Measurements from ENCODE around the gene PYGO2. TPM values are rescaled to one million over a fixed set of nuclear protein-coding genes. Genes with fewer than 3 reads are reported as not detected.

Gene PYGO2
- total RNA-seq, 2 experiments from 2014 or later = 24.2 to 25.1 TPM

DNA sequence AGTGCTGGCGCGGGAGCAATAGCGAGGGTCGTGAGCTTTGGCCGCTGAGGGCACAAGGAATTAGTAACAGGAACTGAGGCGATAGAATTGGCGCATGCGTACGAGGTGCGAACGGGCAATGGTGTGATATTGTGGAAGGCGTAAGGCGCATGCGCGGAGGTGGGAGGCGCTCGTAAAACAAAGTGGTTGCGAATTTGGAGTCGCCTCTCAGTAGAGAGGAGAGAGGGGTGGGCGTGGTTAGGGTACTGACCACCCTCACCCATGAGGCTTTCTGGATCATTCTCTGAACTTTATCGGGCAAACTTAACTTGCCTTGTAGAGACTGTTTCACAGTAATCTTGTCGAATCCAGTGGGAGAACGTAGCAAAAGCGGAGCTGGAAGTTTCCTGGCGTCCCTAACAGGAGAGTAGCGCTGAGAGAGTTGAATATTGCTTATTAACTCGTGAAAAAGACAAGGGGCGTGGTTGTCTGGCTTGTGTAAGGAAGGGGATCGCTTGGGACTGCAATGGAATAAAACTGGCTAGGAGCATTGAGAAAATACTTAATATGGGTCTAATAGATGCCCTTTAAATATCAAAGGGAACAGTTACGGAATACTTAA is 13.3 kb upstream of the PYGO2 start:
- Mint-ChIP-seq H3K9me3 (no peaks in the 10 kb centered on the region), H3K4me3 (no peak overlapping the region), H3K27me3 (no peaks in the 10 kb centered on the region), H3K27ac (no peak overlapping the region), H3K36me3 (peaks cover 31% of the 10 kb centered on the region), H3K4me1 (peaks cover 21% of the 10 kb centered on the region)
- peak; percentile 93 for DNase-seq

DNA sequence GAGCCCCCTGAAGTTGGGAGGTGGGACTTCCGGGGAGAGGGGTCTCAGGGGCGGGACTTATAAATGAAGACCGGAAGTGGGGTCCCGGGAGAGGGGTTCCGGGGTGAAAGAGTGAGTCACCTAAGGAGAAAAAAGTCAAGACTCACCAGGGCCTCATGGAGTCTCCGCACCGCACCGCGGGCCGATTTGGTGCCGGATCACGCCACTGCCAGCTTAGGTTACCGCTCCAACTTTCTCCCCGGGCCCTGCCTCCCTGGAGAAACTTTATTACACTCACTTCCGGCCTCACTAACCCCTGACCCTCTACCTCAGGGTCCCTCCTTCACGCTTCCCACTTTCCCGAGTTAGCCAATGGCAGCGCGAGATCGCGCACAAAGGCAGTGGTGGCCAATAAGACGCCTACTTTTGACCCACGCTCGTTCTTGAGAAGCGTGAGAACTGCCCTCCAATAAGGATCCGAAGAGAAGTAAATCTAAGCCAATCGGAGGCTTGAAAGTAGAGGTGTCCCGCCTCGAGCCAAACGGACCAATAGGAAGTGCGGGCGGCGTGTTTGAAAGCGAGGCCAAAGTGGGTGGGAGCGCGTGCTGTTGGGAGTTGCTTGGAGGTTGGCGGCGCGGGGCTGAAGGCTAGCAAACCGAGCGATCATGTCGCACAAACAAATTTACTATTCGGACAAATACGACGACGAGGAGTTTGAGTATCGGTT is 12.7 kb upstream of the PYGO2 start, which contains the start of gene CKS1B:
CKS1B (plus strand) TSS at position 580 of the 706 bp plus-strand sequence; CDS start at position 645, 65 bp downstream.
- peak; percentile 91 for DNase-seq
- H3K36me3 Mint-ChIP-seq = peaks cover 26% of the 10 kb centered on the region
- peaks cover 24% of the 10 kb centered on the region for H3K4me1 Mint-ChIP-seq
- no peaks in the 10 kb centered on the region for H3K27me3 Mint-ChIP-seq
- no peak within 1 kb of the TSS for H3K4me3 Mint-ChIP-seq
- H3K27ac Mint-ChIP-seq = no peak within 1 kb of the TSS
- H3K9me3 Mint-ChIP-seq = no peaks in the 10 kb centered on the region

DNA sequence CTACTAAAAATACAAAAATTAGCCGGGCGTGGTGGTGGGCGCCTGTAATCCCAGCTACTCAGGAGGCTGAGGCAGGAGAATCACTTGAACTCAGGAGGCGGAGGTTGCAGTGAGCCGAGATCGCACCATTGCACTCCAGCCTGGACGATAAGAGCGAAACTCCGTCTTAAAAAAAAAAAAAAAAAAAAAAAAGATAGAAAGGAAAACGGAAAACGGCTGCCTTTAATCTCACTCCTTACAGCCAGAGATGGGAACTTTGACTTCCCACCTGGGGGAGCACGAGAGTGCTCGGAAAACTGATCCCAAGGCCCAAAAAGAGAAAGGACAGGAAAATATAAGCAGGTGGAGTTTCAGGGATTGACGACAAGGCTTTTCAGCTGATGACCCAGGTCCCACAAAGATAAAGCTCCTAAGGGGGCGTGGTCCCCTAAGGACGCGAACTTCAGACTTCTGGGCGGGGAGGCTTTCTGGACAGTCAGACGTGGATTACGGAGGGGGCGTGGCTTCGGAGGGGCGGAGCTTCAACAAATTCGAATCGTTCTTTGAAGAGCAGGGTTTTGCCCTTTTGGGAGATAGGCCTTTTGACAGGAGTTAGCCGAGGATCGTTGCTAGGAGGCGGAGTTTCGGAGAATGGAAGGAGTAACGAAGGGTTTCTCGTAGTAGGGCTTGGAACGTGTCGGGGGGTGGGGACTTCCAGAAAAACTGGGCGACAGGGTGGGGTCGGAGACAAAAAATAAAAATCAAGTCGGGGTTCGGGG is 11.9 kb upstream of the PYGO2 start:
- peaks cover 27% of the 10 kb centered on the region for H3K4me1 Mint-ChIP-seq
- H3K27me3 Mint-ChIP-seq = no peaks in the 10 kb centered on the region
- DNase-seq = peak; percentile 91
- H3K4me3 Mint-ChIP-seq = no peak overlapping the region
- H3K36me3 Mint-ChIP-seq = peaks cover 23% of the 10 kb centered on the region
- H3K9me3 Mint-ChIP-seq = no peaks in the 10 kb centered on the region
- no peak overlapping the region for H3K27ac Mint-ChIP-seq

DNA sequence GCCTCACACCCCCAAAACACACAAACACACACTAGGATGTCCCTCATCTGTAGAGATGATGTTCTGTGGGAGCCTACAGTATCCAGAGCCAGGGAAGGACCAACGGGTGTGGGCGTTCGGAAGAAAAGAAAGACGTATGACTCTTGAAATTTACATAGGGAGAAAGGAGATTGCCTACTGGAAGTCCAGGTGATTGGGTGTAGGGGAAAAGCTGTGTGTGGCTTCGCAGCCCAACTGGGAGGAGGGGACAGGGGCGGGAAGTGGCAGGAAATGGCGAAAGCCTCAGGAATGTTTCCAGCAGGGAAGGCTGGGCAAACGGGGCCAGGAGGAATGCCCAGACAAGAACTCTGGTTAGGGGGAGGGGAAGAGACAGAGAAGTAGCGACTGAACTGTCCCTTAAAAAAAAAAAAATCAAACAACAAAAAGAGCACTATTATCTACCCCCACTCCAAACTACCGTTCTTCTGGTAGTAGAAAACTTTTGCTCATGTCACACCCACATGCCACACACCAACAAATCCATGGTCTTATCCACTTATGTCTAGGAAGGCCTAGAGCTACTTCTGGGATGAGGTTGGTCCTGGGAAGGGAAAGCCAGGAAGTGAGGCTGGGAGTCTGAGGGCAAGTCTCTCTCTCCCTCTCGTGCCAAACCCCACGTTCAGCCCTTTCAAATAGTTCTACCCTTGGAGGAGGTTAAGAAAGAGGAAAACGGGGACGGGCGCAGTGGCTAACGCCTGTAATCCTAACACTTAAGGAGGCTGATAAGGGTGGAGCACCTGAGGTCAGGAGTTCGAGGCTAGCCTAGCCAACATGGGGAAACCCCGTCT is 11.1 kb upstream of the PYGO2 start:
- no peaks in the 10 kb centered on the region for H3K9me3 Mint-ChIP-seq
- peaks cover 30% of the 10 kb centered on the region for H3K4me1 Mint-ChIP-seq
- peaks cover 19% of the 10 kb centered on the region for H3K36me3 Mint-ChIP-seq
- DNase-seq = no peak
- H3K27me3 Mint-ChIP-seq = no peaks in the 10 kb centered on the region
- H3K27ac Mint-ChIP-seq = peak overlapping the region; percentile 39
- H3K4me3 Mint-ChIP-seq = no peak overlapping the region

DNA sequence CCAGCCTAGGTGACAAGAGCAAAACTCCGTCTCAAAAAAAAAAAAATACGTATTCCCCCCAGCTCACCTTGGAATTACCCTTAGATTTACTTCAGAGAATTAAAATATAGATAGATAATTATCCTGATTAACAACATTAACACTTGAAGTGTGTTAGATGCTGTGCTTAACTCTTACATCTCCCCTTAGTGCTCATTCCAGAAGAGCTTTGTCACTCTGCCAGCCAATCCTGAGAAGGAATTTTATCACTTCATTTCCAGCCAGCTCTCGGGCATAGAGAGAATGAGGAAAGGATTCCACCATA is 10.6 kb upstream of the PYGO2 start:
- DNase-seq = no peak
- H3K27me3 Mint-ChIP-seq = no peaks in the 10 kb centered on the region
- no peak overlapping the region for H3K4me3 Mint-ChIP-seq
- peaks cover 15% of the 10 kb centered on the region for H3K36me3 Mint-ChIP-seq
- H3K9me3 Mint-ChIP-seq = no peaks in the 10 kb centered on the region
- H3K27ac Mint-ChIP-seq = peak overlapping the region; percentile 39
- peaks cover 30% of the 10 kb centered on the region for H3K4me1 Mint-ChIP-seq

DNA sequence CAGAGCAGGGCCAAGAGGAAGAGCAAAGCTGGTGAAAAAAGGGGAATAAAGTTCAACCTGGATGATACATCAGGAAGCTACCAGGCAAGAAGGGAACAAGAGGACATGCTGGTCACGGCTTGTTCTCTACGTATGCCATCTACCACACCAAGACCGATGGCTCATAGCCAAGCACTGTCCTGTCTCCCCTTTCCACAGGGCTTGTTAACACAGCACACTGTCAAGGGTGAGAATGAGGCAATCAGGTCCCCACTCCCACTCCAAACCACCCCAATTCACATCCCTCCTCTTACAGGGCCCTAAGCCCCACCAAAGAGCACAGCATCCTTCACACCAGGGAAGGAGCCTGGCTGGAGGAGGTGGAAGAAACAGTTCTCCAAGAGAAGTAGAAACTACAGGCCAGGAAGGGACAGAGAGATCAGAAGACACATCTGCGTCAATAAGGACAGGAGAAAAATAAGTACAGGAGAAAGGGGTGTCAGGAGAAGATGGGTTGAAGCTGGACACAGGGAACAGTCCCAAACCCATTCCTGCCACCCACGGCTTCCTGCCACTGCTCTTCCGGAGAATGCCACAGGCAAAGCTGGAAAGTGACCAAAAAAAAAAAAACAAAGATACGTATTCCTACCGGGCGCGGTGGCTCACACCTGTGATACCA is 9.9 kb upstream of the PYGO2 start:
- H3K27ac Mint-ChIP-seq = no peak overlapping the region

DNA sequence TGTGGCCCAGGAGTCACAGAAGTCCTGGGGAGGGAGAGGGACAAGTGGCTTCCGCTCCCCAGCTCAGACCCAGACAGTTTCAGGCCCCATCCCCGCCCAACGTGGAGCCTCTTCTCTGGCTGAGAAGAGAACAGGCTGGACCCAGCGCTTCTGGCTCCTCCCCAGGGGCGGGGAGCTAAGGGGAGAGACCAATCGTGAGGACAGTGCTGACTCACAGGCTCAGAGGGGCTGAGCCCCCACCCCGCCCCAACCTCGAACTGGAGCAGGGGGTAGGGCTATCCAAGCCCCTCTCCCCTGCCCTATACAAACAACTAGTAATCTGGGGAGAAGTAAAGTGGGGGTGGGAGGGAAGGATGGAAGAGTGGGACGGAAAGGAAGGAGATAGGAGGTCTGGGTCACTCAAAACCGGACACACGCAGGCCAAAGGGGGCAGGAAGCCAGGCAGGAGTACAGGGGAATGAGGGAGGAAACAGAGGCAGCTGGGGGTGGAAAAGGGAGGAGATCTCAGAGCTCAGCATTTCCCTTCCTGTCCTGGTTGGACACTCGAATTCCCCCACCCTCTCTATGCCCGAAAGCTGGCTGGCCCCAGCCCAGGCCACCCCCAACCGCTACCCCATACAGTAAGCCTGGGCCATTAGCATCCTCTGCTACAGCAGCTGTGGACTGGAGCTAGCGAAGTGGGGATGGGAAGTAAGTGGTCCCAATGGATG is 9.2 kb upstream of the PYGO2 start, which contains the start of gene SHC1:
SHC1 (minus strand) TSS at position 117 of the 710 bp plus-strand sequence. CDS start 221 bp downstream, outside the sequence.
- peak within 1 kb of the TSS; percentile 43 for H3K4me3 Mint-ChIP-seq

More for the DNA sequence above, 9.9 kb upstream of the PYGO2 start:
- Mint-ChIP-seq H3K9me3 (no peaks in the 10 kb centered on the region), H3K36me3 (peaks cover 8% of the 10 kb centered on the region), H3K4me3 (peak overlapping the region; percentile 37), H3K27me3 (no peaks in the 10 kb centered on the region), H3K4me1 (peaks cover 30% of the 10 kb centered on the region)
- no peak for DNase-seq

DNA sequence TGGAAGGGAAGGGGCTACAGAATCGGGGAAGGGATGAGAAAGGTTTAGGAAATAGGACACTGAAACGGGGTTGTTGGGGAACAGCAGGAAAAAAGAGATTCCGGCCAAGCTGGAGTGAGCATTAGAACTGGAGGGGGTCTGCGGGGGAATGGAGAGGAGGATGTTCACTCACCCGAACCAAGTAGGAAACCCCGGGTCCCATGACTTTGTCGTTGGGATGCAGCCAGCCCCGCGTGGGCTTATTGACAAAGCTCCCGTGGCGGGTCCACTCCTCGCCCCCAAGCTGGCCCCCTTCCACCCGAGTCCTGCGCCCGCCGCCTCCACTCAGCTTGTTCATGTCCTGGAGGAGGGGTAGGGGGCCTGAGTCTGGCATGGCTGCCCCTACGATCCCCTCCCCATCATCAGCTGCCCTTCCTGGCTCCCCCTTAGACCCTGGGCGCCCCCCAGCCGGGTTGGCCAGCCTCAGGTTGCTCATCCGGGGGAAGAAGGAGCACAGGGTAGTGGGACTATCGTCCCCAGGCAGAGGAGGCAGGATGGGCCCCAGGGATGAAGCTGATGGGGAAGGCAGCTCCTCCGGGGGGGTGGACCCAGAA is 8.4 kb upstream of the PYGO2 start:
- no peak for DNase-seq
- H3K27me3 Mint-ChIP-seq = no peaks in the 10 kb centered on the region
- no peak overlapping the region for H3K4me3 Mint-ChIP-seq
- H3K36me3 Mint-ChIP-seq = peaks cover 12% of the 10 kb centered on the region
- H3K9me3 Mint-ChIP-seq = no peaks in the 10 kb centered on the region
- H3K4me1 Mint-ChIP-seq = peaks cover 30% of the 10 kb centered on the region
- no peak overlapping the region for H3K27ac Mint-ChIP-seq

More for the DNA sequence above, 9.2 kb upstream of the PYGO2 start, which contains the start of gene SHC1:
- no peaks in the 10 kb centered on the region for H3K27me3 Mint-ChIP-seq
- no peak for DNase-seq
- H3K4me1 Mint-ChIP-seq = peaks cover 30% of the 10 kb centered on the region
- H3K9me3 Mint-ChIP-seq = no peaks in the 10 kb centered on the region
- peak within 1 kb of the TSS; percentile 51 for H3K27ac Mint-ChIP-seq
- H3K36me3 Mint-ChIP-seq = peaks cover 6% of the 10 kb centered on the region

DNA sequence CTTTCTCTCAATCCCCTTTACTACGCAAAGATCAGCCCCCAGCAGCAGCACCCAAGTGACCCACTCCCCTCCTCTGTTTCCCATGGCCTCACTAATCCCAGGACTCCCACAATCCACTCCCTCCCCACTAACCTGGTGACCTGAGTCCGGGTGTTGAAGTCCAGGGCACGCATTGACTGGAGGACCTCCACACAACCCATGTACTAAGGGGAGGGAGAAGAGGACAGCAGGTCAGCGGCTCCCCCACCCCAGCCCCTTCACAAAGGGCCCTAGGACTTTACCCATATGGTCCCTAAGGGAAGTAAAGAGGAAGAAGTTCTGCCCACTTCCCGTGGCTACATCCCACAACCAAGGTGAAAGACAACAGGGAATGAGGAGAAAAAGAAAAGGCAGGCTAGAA is 7.7 kb upstream of the PYGO2 start:
- Mint-ChIP-seq H3K36me3 (peaks cover 12% of the 10 kb centered on the region), H3K4me3 (peak overlapping the region; percentile 14), H3K27me3 (no peaks in the 10 kb centered on the region), H3K4me1 (peaks cover 32% of the 10 kb centered on the region), H3K9me3 (no peaks in the 10 kb centered on the region), H3K27ac (peak overlapping the region; percentile 76)
- no peak for DNase-seq

DNA sequence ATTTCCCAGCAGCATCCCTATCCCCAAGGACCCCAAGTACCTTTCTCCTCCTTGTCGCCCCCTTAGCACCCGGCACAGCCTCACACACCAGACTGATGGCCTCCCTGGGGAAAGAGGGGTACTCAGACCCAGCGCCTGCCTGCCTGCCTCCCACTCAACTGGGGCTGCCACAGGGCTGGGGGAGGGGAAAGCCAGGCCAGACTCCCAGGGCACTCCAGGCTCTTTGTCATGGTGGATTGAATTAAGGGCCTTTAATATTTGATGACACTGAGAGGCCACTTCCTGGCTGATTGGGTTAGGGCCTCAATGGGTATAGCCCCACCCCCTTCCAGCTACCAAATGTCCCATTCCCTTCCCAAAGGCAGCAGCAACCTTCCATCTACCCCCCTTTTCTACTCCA is 7.1 kb upstream of the PYGO2 start:
- Mint-ChIP-seq H3K4me3 (no peak overlapping the region), H3K27me3 (no peaks in the 10 kb centered on the region), H3K4me1 (peaks cover 36% of the 10 kb centered on the region), H3K36me3 (peaks cover 15% of the 10 kb centered on the region), H3K9me3 (no peaks in the 10 kb centered on the region), H3K27ac (peak overlapping the region; percentile 76)
- no peak for DNase-seq

DNA sequence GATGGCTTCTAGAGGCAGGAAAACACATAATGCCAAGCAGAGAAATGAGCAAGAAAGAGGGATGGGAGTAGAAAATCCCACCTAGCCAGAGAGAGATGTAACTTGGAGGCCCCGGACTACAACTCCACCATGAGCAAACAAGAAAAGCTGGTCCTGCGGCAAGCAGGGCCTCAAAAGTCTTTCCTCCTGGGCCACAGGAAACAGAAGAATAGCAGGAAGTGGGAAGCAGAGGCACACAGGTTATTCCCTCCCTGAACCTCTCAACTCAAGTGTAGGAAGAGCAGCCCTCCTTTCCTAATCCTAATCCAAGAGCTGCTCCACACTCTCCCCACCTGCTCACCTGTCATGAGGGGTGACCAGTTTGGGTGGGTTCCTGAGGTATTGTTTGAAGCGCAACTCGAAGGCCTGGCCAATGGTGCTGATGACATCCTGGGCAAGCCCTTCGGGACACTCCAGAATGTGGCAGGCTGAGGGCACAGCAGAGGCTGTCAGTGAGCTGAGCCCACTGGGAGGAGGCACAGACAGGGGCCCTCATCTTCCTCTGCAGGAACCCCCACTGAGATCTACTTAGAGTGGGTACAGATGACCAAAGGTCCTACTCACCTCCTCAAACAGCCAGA is 5.9 kb upstream of the PYGO2 start:
- peaks cover 22% of the 10 kb centered on the region for H3K36me3 Mint-ChIP-seq
- H3K4me1 Mint-ChIP-seq = peaks cover 37% of the 10 kb centered on the region
- no peak overlapping the region for H3K27ac Mint-ChIP-seq
- no peak for DNase-seq
- no peaks in the 10 kb centered on the region for H3K9me3 Mint-ChIP-seq
- H3K4me3 Mint-ChIP-seq = no peak overlapping the region
- H3K27me3 Mint-ChIP-seq = no peaks in the 10 kb centered on the region

DNA sequence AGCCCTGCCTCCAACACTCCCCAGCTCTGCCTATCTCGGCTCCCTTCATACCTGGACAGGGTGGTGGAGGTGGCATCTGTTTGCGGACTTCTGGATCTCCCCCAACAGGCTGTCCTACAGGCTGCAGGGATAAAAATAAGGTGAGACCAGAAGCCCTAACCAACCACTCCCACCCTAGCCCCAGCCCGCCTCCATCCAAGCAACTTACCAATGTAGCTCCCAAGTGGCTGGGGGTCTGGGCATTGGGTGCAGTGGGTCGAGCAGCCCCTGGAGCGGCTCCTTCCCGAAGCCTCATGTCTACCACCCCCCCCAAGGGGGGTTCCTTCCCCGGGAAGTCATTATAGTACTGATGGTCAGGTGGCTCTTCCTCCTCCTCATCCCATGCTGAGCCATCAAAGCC is 4.5 kb upstream of the PYGO2 start:
- H3K4me3 Mint-ChIP-seq = no peak overlapping the region
- no peaks in the 10 kb centered on the region for H3K27me3 Mint-ChIP-seq
- H3K9me3 Mint-ChIP-seq = no peaks in the 10 kb centered on the region
- no peak overlapping the region for H3K27ac Mint-ChIP-seq
- H3K36me3 Mint-ChIP-seq = peaks cover 21% of the 10 kb centered on the region
- H3K4me1 Mint-ChIP-seq = peaks cover 29% of the 10 kb centered on the region
- DNase-seq = no peak

DNA sequence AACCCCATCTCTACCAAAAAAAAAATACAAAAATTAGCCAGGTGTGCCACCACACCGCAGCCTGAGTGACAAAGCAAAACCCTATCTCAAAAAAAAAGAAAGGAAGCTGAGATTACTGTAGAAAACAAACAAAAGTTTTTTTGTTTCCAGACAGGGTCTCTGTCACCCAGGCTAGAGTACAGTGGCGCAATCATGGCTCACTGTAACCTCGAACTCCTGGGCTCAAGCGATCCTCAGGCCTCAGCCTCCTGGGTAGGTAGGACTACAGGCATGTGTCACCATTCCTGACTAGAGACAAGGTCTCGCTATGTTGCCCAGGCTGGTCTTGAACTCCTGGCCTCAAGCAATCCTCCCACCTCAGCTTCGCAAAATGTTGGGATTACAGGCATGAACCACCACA is 2.8 kb upstream of the PYGO2 start:
- no peak for DNase-seq
- Mint-ChIP-seq H3K36me3 (peaks cover 23% of the 10 kb centered on the region), H3K27ac (peak overlapping the region; percentile 47), H3K27me3 (no peaks in the 10 kb centered on the region), H3K9me3 (no peaks in the 10 kb centered on the region), H3K4me3 (no peak overlapping the region), H3K4me1 (peaks cover 30% of the 10 kb centered on the region)
